Activated naive CD4-positive, alpha-beta T cell treated with anti-CD3 and anti-CD28 coated beads, Interleukin-2, amount 50 U/mL, for 24 hours (primary cell): ENCODE data around the gene CCNQ.

Experiments used
- H3K27ac Mint-ChIP-seq: one replicate; pipeline ENCODE4 v1.8.0; 2021; ENCODE audit warnings: mild to moderate bottlenecking, mixed read lengths
- H3K27me3 Mint-ChIP-seq: one replicate; pipeline ENCODE4 v1.8.0; 2021; ENCODE audit warnings: mixed read lengths
- H3K36me3 Mint-ChIP-seq: one replicate; pipeline ENCODE4 v1.8.0; 2021; ENCODE audit warnings: mixed read lengths
- H3K4me1 Mint-ChIP-seq: one replicate; pipeline ENCODE4 v1.8.0; 2021; ENCODE audit warnings: mixed read lengths
- H3K4me3 Mint-ChIP-seq: one replicate; pipeline ENCODE4 v1.8.0; 2021; ENCODE audit warnings: mild to moderate bottlenecking, mixed read lengths
- H3K9me3 Mint-ChIP-seq: one replicate; pipeline ENCODE4 v1.8.0; 2021; ENCODE audit warnings: mixed read lengths

The CCNQ gene

GRCh38 chrX:153628665-153629064 lies 29.7 kb upstream of the CCNQ start:
- no peaks in the 10 kb centered on the region for H3K36me3 Mint-ChIP-seq

GRCh38 chrX:153628129-153628528 lies 29.2 kb upstream of the CCNQ start:
- Mint-ChIP-seq H3K4me3 (no peak overlapping the region), H3K4me1 (no peaks in the 10 kb centered on the region), H3K36me3 (no peaks in the 10 kb centered on the region), H3K27ac (no peak overlapping the region), H3K27me3 (no peaks in the 10 kb centered on the region), H3K9me3 (no peaks in the 10 kb centered on the region)

More at GRCh38 chrX:153628665-153629064, 29.7 kb upstream of the CCNQ start:
- H3K27me3 Mint-ChIP-seq: no peaks in the 10 kb centered on the region
- H3K4me1 Mint-ChIP-seq: no peaks in the 10 kb centered on the region
- no peak overlapping the region for H3K27ac Mint-ChIP-seq
- H3K4me3 Mint-ChIP-seq: no peak overlapping the region
- no peaks in the 10 kb centered on the region for H3K9me3 Mint-ChIP-seq

- H3K27me3 Mint-ChIP-seq: no peaks in the 10 kb centered on the region
- no peak overlapping the region for H3K27ac Mint-ChIP-seq
- H3K9me3 Mint-ChIP-seq: no peaks in the 10 kb centered on the region
- no peaks in the 10 kb centered on the region for H3K36me3 Mint-ChIP-seq
- H3K4me3 Mint-ChIP-seq: no peak overlapping the region
- no peaks in the 10 kb centered on the region for H3K4me1 Mint-ChIP-seq
Measured at GRCh38 chrX:153627675-153628111, 28.8 kb upstream of the CCNQ start.

- H3K9me3 Mint-ChIP-seq: no peaks in the 10 kb centered on the region
Measured at GRCh38 chrX:153626863-153627674, 28.1 kb upstream of the CCNQ start.

GRCh38 chrX:153626025-153626633 lies 27.2 kb upstream of the CCNQ start:
- Mint-ChIP-seq H3K27me3 (no peaks in the 10 kb centered on the region), H3K9me3 (no peaks in the 10 kb centered on the region), H3K36me3 (no peaks in the 10 kb centered on the region), H3K4me3 (no peak overlapping the region), H3K27ac (no peak overlapping the region), H3K4me1 (no peaks in the 10 kb centered on the region)

More at GRCh38 chrX:153626863-153627674, 28.1 kb upstream of the CCNQ start:
- Mint-ChIP-seq H3K27me3 (no peaks in the 10 kb centered on the region), H3K4me1 (no peaks in the 10 kb centered on the region), H3K4me3 (no peak overlapping the region), H3K27ac (no peak overlapping the region), H3K36me3 (no peaks in the 10 kb centered on the region)

- no peaks in the 10 kb centered on the region for H3K36me3 Mint-ChIP-seq
- no peaks in the 10 kb centered on the region for H3K4me1 Mint-ChIP-seq
- no peaks in the 10 kb centered on the region for H3K27me3 Mint-ChIP-seq
- H3K4me3 Mint-ChIP-seq: no peak overlapping the region
- no peak overlapping the region for H3K27ac Mint-ChIP-seq
- H3K9me3 Mint-ChIP-seq: no peaks in the 10 kb centered on the region
Measured at GRCh38 chrX:153625271-153626024, 26.5 kb upstream of the CCNQ start.

- H3K4me1 Mint-ChIP-seq: no peaks in the 10 kb centered on the region
- H3K9me3 Mint-ChIP-seq: no peaks in the 10 kb centered on the region
- no peak overlapping the region for H3K27ac Mint-ChIP-seq
- no peaks in the 10 kb centered on the region for H3K36me3 Mint-ChIP-seq
- H3K4me3 Mint-ChIP-seq: no peak overlapping the region
- H3K27me3 Mint-ChIP-seq: no peaks in the 10 kb centered on the region
Measured at GRCh38 chrX:153624196-153625091, 25.5 kb upstream of the CCNQ start.

GRCh38 chrX:153623310-153624029 lies 24.5 kb upstream of the CCNQ start:
- Mint-ChIP-seq H3K27me3 (no peaks in the 10 kb centered on the region), H3K4me1 (no peaks in the 10 kb centered on the region), H3K4me3 (no peak overlapping the region), H3K9me3 (no peaks in the 10 kb centered on the region), H3K36me3 (no peaks in the 10 kb centered on the region), H3K27ac (no peak overlapping the region)

- Mint-ChIP-seq H3K4me1 (no peaks in the 10 kb centered on the region), H3K9me3 (no peaks in the 10 kb centered on the region), H3K36me3 (no peaks in the 10 kb centered on the region), H3K27me3 (no peaks in the 10 kb centered on the region), H3K4me3 (no peak overlapping the region), H3K27ac (no peak overlapping the region)
Measured at GRCh38 chrX:153622661-153623309, 23.8 kb upstream of the CCNQ start.

- H3K27ac Mint-ChIP-seq: no peak overlapping the region
- no peaks in the 10 kb centered on the region for H3K9me3 Mint-ChIP-seq
- H3K36me3 Mint-ChIP-seq: no peaks in the 10 kb centered on the region
- no peaks in the 10 kb centered on the region for H3K4me1 Mint-ChIP-seq
- H3K27me3 Mint-ChIP-seq: no peaks in the 10 kb centered on the region
- H3K4me3 Mint-ChIP-seq: no peak overlapping the region
Measured at GRCh38 chrX:153621949-153622598, 23.1 kb upstream of the CCNQ start.

- no peaks in the 10 kb centered on the region for H3K9me3 Mint-ChIP-seq
- H3K36me3 Mint-ChIP-seq: no peaks in the 10 kb centered on the region
- no peaks in the 10 kb centered on the region for H3K27me3 Mint-ChIP-seq
- no peak overlapping the region for H3K27ac Mint-ChIP-seq
- H3K4me3 Mint-ChIP-seq: no peak overlapping the region
- H3K4me1 Mint-ChIP-seq: no peaks in the 10 kb centered on the region
Measured at GRCh38 chrX:153620576-153620975, 21.6 kb upstream of the CCNQ start.

GRCh38 chrX:153614818-153615217 lies 15.9 kb upstream of the CCNQ start:
- peaks cover 14% of the 10 kb centered on the region for H3K4me1 Mint-ChIP-seq
- no peaks in the 10 kb centered on the region for H3K27me3 Mint-ChIP-seq
- H3K9me3 Mint-ChIP-seq: no peaks in the 10 kb centered on the region
- no peak overlapping the region for H3K4me3 Mint-ChIP-seq
- no peak overlapping the region for H3K27ac Mint-ChIP-seq
- H3K36me3 Mint-ChIP-seq: no peaks in the 10 kb centered on the region

- Mint-ChIP-seq H3K36me3 (no peaks in the 10 kb centered on the region), H3K9me3 (no peaks in the 10 kb centered on the region), H3K4me1 (peaks cover 23% of the 10 kb centered on the region), H3K27ac (no peak overlapping the region), H3K4me3 (no peak overlapping the region), H3K27me3 (no peaks in the 10 kb centered on the region)
Measured at GRCh38 chrX:153612413-153612812, 13.5 kb upstream of the CCNQ start.
